ENCODE results near the gene SMARCB1.

DNA sequence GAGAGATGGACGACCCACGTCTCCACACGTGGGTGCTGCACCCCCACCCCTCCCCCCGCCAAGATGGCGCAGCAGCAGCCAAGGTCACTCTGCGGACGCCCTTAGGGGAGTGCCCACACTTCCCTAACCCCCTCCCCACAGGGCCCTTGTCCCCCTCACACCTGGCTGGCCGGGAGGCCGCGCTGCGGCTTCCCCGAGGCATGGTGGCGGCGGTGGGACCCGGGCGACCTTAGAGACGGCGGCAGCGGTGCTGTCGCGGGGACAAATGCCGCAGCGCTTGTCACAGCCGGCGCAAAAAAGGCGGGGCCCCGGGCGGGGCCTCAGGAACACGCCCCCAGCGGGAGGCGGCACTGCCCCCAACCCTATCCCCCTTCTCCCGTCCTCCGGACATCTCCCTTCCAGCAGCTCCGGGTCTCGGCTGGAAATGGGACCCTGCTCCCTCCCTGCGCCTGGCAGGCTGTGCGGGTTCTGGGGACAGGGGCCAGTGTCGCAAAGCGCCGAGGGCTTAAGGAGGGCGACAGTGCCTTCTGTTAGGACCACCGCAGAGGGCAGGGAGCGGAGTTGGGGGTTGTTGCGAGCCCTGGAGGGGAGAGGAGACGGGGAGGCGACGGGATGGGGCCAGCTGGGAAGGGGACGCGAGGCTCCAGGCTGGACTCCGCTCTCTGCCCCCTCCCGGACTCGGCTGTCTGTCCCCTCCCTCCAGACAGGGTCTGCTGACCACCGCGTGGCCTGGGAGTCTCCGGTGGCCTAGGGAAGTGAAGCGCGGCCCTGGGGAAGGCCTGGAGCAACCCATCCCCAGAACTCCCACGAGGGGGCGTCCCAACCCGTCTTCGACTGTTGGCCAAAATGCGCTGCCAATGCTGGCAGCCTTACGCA is 18.9 kb upstream of the SMARCB1 start, which contains the start of gene CHCHD10:
- no peak for TF ChIP-seq POLR2AphosphoS5 (IDR thresholded peaks at IDR 0.05)
- peak; percentile 53 to 73 (median 71) for TF ChIP-seq CTCF (IDR thresholded peaks at IDR 0.05)
- peak; percentile 20 for TF ChIP-seq POLR2A (IDR thresholded peaks at IDR 0.05)

Data from breast epithelium (tissue), 3 donors.